Ascending aorta (tissue), 2 donors: Measurements from ENCODE around the gene SH3BP2. TPM values are rescaled to one million over a fixed set of nuclear protein-coding genes. Genes with fewer than 3 reads are reported as not detected.

Experiments
- DNase-seq, 2 donors: peaks; one replicate each; pipeline ENCODE4 v3.0.0-alpha.2; 2019; ENCODE audit warnings: low spot score in 2 of 2
- H3K27ac ChIP-seq, 2 donors: fragments of 200-600 bp; sonication (generic); one replicate each; pipeline ENCODE4 v1.5.1; 2016 to 2017; ENCODE audit warnings: mild to moderate bottlenecking in 1 of 2
- H3K27me3 ChIP-seq: fragments of 200-600 bp; sonication (generic); one replicate; pipeline ENCODE4 v1.5.1; 2017
- H3K36me3 ChIP-seq, 2 donors: fragments of 200-600 bp; sonication (generic); one replicate each; pipeline ENCODE4 v1.5.1; 2016
- H3K4me1 ChIP-seq, 2 donors: fragments of 200-600 bp; sonication (generic); one replicate each; pipeline ENCODE4 v1.5.1; 2016 to 2017; ENCODE audit warnings: mild to moderate bottlenecking in 1 of 2
- H3K4me3 ChIP-seq, 2 donors: fragments of 200-600 bp; sonication (generic); one replicate each; pipeline ENCODE4 v1.5.1; 2016 to 2017; ENCODE audit warnings: mild to moderate bottlenecking in 1 of 2
- H3K9me3 ChIP-seq, 2 donors: fragments of 200-600 bp; sonication (generic); one replicate each; pipeline ENCODE4 v1.5.1; 2016
- CTCF ChIP-seq, 3 experiments: fragments of 200-600 bp in 2 of 3; fragments of 450-650 bp in 1 of 3; sonication (generic) in 2 of 3; IDR thresholded peaks; one replicate each; pipeline ENCODE4 v1.5.1; 2016 to 2019; ENCODE audit warnings: antibody characterized with exemption in 3 of 3, mild to moderate bottlenecking in 1 of 3, moderate library complexity in 1 of 3
- intact Hi-C: fragments of 100-400 bp; cut with DNase I; formaldehyde crosslinking; loops from one replicate; pipeline ENCODE4 v1.15.1; 2023
- total RNA-seq: library from RNA; depleted of rRNA; stranded (reverse); fragments of >200 nt; gene quantifications from one replicate; pipeline ENCODE4 v1.1.0, GENCODE V29; 2016

SH3BP2 gene
- total RNA-seq, 1 donor from 2014 or later, result 70.6 TPM

GRCh38 chr4:2745981-2746806 lies 46.7 kb upstream of the SH3BP2 start:
- peak overlapping the region; percentile 55 to 65 for H3K27ac ChIP-seq

GRCh38 chr4:2746891-2747695 lies 45.8 kb upstream of the SH3BP2 start:
- no peak for TF ChIP-seq CTCF (IDR thresholded peaks at IDR 0.05)
- H3K27ac ChIP-seq, result peak overlapping the region; percentile 33 to 65
- peaks cover 50 to 58% of the 10 kb centered on the region in 2 donors for H3K36me3 ChIP-seq
- intact Hi-C loops, result no loop called here
- no peaks in the 10 kb centered on the region for H3K4me1 ChIP-seq
- no peak overlapping the region for H3K4me3 ChIP-seq
- no peak for DNase-seq
- H3K27me3 ChIP-seq, result no peaks in the 10 kb centered on the region
- no peaks in the 10 kb centered on the region for H3K9me3 ChIP-seq

More at GRCh38 chr4:2745981-2746806, 46.7 kb upstream of the SH3BP2 start:
- DNase-seq, result peak; percentile 58 to 81
- Histone ChIP-seq H3K9me3 (no peaks in the 10 kb centered on the region), H3K4me1 (no peaks in the 10 kb centered on the region), H3K27me3 (no peaks in the 10 kb centered on the region), H3K4me3 (no peak overlapping the region), H3K36me3 (peaks cover 50 to 58% of the 10 kb centered on the region in 2 donors)
- TF ChIP-seq CTCF (IDR thresholded peaks at IDR 0.05), result no peak
- intact Hi-C loops, result no loop called here

- intact Hi-C loops, result loop anchor here (10.0 kb wide), 1 partner anchor 486 kb away; the partner anchor contains the start of gene MXD4
- Histone ChIP-seq H3K27me3 (no peaks in the 10 kb centered on the region), H3K4me3 (no peak overlapping the region), H3K9me3 (no peaks in the 10 kb centered on the region), H3K36me3 (peaks cover 16 to 20% of the 10 kb centered on the region in 2 donors), H3K27ac (no peak overlapping the region), H3K4me1 (peaks cover 4 to 7% of the 10 kb centered on the region in 2 donors)
- DNase-seq, result no peak
- no peak for TF ChIP-seq CTCF (IDR thresholded peaks at IDR 0.05)
Measured at GRCh38 chr4:2750719-2751605, 41.9 kb upstream of the SH3BP2 start.

- intact Hi-C loops, result loop anchor here (10.0 kb wide), 1 partner anchor 489 kb away; the partner anchor contains the start of gene MXD4
Measured at GRCh38 chr4:2753436-2753835, 39.4 kb upstream of the SH3BP2 start.

More at GRCh38 chr4:2753436-2753835, 39.4 kb upstream of the SH3BP2 start:
- H3K27ac ChIP-seq, result no peak overlapping the region
- H3K36me3 ChIP-seq, result no peaks in the 10 kb centered on the region
- H3K4me1 ChIP-seq, result peaks cover 4 to 10% of the 10 kb centered on the region in 2 donors
- DNase-seq, result no peak
- TF ChIP-seq CTCF (IDR thresholded peaks at IDR 0.05), result no peak
- H3K9me3 ChIP-seq, result no peaks in the 10 kb centered on the region
- no peak overlapping the region for H3K4me3 ChIP-seq
- no peaks in the 10 kb centered on the region for H3K27me3 ChIP-seq
